GM12801 (cell line): ENCODE results near the gene WDR55.

Experiments
- TF ChIP-seq, protein P1 (sequence below): IDR thresholded peaks from one replicate; pipeline ENCODE4 v1.5.1; 2011; ENCODE audit warnings: control low read depth; ENCODE audit not compliant: insufficient read length; ENCODE audit errors: extremely low read depth

The WDR55 gene

DNA sequence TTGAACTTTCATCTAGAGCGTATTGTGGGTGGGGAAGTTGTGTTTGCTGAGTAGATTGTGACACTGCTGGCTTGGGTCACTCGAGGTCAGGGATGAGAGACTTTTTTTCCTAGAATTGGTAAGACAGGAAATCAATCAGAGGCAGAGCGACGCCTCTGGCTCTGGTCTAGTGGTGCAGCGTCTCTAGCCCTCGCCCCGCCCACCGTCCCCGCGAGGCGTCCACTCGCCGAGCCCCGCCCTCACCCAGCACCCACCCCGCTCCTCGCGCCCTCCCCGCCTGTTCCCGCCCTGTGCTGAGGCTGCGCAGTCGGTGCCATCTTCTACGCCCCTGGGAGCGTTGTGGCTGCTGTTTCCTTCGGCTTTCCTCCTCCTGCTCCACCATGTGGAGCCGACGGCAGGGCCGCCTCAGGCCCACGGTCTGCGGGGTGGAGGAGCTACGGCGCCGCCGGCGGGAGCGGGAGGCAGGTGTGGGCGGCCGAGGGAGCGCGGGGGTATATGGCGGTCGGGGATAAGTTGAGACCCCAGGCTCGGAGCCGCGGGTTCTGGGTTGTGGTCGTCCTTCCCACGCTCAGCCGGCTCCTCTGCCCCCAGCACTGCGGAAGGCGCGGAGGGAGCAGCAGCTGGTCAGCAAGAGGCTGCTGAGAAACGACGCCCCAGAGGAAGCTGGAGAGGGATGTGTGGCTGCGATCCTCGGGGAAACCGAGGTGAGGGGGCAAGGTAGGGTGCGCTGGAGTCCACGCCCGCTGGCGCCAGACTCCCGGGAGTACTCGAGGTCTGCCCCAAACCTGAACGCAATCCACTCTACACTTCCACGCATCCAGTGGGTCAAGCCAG is 25.3 kb upstream of the WDR55 start, which contains the start of gene TMCO6:
Gene TMCO6 (plus strand): TSS at position 304 of the 834 bp plus-strand sequence. CDS start 77 bp downstream, at position 381.
- TF ChIP-seq, protein P1, sequence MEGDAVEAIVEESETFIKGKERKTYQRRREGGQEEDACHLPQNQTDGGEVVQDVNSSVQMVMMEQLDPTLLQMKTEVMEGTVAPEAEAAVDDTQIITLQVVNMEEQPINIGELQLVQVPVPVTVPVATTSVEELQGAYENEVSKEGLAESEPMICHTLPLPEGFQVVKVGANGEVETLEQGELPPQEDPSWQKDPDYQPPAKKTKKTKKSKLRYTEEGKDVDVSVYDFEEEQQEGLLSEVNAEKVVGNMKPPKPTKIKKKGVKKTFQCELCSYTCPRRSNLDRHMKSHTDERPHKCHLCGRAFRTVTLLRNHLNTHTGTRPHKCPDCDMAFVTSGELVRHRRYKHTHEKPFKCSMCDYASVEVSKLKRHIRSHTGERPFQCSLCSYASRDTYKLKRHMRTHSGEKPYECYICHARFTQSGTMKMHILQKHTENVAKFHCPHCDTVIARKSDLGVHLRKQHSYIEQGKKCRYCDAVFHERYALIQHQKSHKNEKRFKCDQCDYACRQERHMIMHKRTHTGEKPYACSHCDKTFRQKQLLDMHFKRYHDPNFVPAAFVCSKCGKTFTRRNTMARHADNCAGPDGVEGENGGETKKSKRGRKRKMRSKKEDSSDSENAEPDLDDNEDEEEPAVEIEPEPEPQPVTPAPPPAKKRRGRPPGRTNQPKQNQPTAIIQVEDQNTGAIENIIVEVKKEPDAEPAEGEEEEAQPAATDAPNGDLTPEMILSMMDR: no peak

DNA sequence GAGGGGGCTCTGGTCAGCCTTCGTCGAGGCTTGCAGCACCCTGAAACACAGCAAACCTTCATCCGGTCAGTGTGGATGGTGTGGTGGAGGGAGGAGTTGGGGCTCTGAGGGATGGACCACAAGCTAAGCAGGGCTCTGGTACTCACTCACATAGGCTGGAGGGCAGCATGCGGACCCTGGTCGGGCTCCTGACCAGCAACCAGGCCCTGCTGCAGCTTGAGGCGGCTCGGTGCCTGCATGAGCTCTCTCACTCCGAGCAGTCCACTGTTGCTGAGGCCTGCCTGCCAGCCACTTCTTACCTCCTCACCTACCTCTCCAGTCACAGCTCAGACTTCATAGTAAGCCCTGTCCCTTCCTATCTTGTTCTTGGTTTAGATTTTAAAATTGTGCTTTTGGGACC is 23.0 kb upstream of the WDR55 start:
- TF ChIP-seq, protein P1: no peak

- TF ChIP-seq, protein P1: no peak
Measured at GRCh38 chr5:140642718-140643117, 22.0 kb upstream of the WDR55 start.

- TF ChIP-seq, protein P1: no peak
Measured at GRCh38 chr5:140647042-140647419, 17.7 kb upstream of the WDR55 start.

- TF ChIP-seq, protein P1: no peak
Measured at GRCh38 chr5:140658870-140659269, 5.8 kb upstream of the WDR55 start.

GRCh38 chr5:140664030-140664358 is 710 bp upstream of the WDR55 start:
- TF ChIP-seq, protein P1: no peak

- TF ChIP-seq, protein P1: no peak
Measured at GRCh38 chr5:140671472-140672125, 6.9 kb downstream of the WDR55 start.
